HCT116 (cell line): ENCODE results near the gene TACC2.

Experiments
- POLR2A ChIP-seq: IDR thresholded peaks from 2 replicates; pipeline ENCODE4 v1.7.0; 2011; ENCODE audit warnings: borderline replicate concordance; ENCODE audit not compliant: insufficient read depth, insufficient read length; ENCODE audit errors: extremely low read depth
- ZFX ChIP-seq: fragments of 450-650 bp; IDR thresholded peaks from 2 replicates; pipeline ENCODE4 v1.6.1; 2017
- TF ChIP-seq, protein P1 (sequence below): IDR thresholded peaks from 2 replicates; pipeline ENCODE4 v1.6.1; 2012
- TF ChIP-seq, protein P2 (sequence below), 3 experiments: fragments of 200-600 bp in 1 of 3; sonication (generic) in 1 of 3; IDR thresholded peaks in 2 of 3; conservative IDR thresholded peaks in 1 of 3; 2 replicates each; pipeline ENCODE4 v1.5.1; 2012 to 2017; ENCODE audit warnings: low read depth in 2 of 3, low read length in 2 of 3, antibody characterized with exemption in 1 of 3, borderline replicate concordance in 1 of 3, control low read depth in 1 of 3, mild to moderate bottlenecking in 1 of 3, mixed read lengths in 1 of 3, mixed run types in 1 of 3, moderate library complexity in 1 of 3; ENCODE audit not compliant: insufficient read depth in 1 of 3

DNA sequence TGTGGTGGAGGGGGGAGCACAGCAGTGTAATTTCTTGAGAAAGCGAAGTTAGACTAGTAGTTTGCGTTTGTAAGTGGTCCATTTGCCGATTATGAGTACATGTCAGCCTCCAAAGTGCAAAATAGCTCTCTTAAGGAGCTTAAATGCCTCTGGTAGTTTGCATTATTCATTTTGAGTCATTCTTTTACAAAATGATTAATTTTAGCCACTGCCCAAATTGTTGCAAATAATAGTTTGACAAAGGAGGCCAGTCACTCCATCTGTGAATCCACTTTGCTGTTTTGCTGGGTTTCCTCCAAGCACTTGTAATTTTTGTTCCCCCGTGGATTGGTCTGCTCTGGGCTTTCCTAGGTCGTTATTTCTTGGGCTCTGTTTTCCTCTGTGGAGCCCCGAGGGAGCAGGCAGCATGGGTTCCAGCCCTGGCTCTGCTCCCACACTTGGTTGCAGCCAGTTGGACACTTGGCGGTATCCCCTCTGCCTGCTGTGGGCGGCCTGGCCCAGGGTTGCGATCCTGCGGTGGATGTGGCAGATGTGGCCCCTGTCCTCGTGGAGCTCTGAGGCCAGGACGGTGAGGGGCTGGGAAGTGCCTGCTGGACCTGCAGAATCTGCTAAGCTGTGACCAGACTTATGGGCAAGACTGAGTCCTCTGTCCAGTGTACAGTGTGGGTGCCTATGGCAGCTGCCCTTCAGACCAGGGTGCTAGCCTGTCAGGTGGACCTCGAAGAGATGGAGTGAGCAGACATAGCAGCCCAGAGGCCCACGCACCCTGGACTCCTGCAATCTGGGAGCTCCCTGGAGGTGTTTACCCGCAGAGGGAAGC is 153.1 kb downstream of the TACC2 start:
- TF ChIP-seq, protein P1, sequence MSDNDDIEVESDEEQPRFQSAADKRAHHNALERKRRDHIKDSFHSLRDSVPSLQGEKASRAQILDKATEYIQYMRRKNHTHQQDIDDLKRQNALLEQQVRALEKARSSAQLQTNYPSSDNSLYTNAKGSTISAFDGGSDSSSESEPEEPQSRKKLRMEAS = no peak
- TF ChIP-seq, protein P2, sequence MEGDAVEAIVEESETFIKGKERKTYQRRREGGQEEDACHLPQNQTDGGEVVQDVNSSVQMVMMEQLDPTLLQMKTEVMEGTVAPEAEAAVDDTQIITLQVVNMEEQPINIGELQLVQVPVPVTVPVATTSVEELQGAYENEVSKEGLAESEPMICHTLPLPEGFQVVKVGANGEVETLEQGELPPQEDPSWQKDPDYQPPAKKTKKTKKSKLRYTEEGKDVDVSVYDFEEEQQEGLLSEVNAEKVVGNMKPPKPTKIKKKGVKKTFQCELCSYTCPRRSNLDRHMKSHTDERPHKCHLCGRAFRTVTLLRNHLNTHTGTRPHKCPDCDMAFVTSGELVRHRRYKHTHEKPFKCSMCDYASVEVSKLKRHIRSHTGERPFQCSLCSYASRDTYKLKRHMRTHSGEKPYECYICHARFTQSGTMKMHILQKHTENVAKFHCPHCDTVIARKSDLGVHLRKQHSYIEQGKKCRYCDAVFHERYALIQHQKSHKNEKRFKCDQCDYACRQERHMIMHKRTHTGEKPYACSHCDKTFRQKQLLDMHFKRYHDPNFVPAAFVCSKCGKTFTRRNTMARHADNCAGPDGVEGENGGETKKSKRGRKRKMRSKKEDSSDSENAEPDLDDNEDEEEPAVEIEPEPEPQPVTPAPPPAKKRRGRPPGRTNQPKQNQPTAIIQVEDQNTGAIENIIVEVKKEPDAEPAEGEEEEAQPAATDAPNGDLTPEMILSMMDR (IDR thresholded peaks at IDR 0.05 in 2 of 3, conservative IDR thresholded peaks at IDR 0.05 in 1 of 3; ENCODE audit: borderline replicate concordance in 1 of 3, insufficient read depth in 1 of 3, low read depth in 2 of 3, low read length in 2 of 3) = no peak
- TF ChIP-seq ZFX = no peak
- TF ChIP-seq POLR2A = no peak
